ENCODE results near the gene NAALADL2. TPM values are rescaled to one million over a fixed set of nuclear protein-coding genes. Genes with fewer than 3 reads are reported as not detected.

Gene NAALADL2
- total RNA-seq, 1 experiment from 2014 or later: not detected

- no peaks in the 10 kb centered on the region for H3K9me2 ChIP-seq (replicated peaks; ENCODE audit: insufficient read depth, low read length)
- H3K4me1 ChIP-seq (ENCODE audit: low read length): no peaks in the 10 kb centered on the region
- H4K20me1 ChIP-seq (ENCODE audit: insufficient read depth, low read depth, low read length): no peaks in the 10 kb centered on the region
- H3K27me3 ChIP-seq (ENCODE audit: low read length): no peaks in the 10 kb centered on the region
- no peak overlapping the region for H3K4me3 ChIP-seq (ENCODE audit: low read length)
- H3K9ac ChIP-seq (ENCODE audit: low read length): no peak overlapping the region
- no peaks in the 10 kb centered on the region for H3K79me2 ChIP-seq (ENCODE audit: low read length)
- H3K9me3 ChIP-seq (ENCODE audit: low read length): peaks cover 22% of the 10 kb centered on the region
- no peak overlapping the region for H3K27ac ChIP-seq (ENCODE audit: low read length)
- H3K4me2 ChIP-seq (ENCODE audit: low read depth, low read length, poor library complexity, severe bottlenecking): no peak overlapping the region
- H2AFZ ChIP-seq (ENCODE audit: low read length): no peak overlapping the region
- DNase-seq: no peak
- no peaks in the 10 kb centered on the region for H3K36me3 ChIP-seq (ENCODE audit: insufficient read depth, low read length)
Observed at GRCh38 chr3:175214216-175214615, 355.1 kb downstream of the NAALADL2 start.

GRCh38 chr3:175215833-175216232 lies 356.7 kb downstream of the NAALADL2 start:
- Histone ChIP-seq H3K9me2 (replicated peaks; ENCODE audit: insufficient read depth, low read length) (no peaks in the 10 kb centered on the region), H2AFZ (ENCODE audit: low read length) (no peak overlapping the region), H4K20me1 (ENCODE audit: insufficient read depth, low read depth, low read length) (no peaks in the 10 kb centered on the region), H3K4me3 (ENCODE audit: low read length) (no peak overlapping the region), H3K36me3 (ENCODE audit: insufficient read depth, low read length) (no peaks in the 10 kb centered on the region), H3K9ac (ENCODE audit: low read length) (no peak overlapping the region), H3K4me2 (ENCODE audit: low read depth, low read length, poor library complexity, severe bottlenecking) (no peak overlapping the region), H3K4me1 (ENCODE audit: low read length) (no peaks in the 10 kb centered on the region), H3K9me3 (ENCODE audit: low read length) (peaks cover 23% of the 10 kb centered on the region), H3K79me2 (ENCODE audit: low read length) (no peaks in the 10 kb centered on the region), H3K27me3 (ENCODE audit: low read length) (no peaks in the 10 kb centered on the region), H3K27ac (ENCODE audit: low read length) (no peak overlapping the region)
- DNase-seq: no peak

GRCh38 chr3:175222356-175222755 lies 363.2 kb downstream of the NAALADL2 start:
- Histone ChIP-seq H3K79me2 (ENCODE audit: low read length) (no peaks in the 10 kb centered on the region), H3K4me2 (ENCODE audit: low read depth, low read length, poor library complexity, severe bottlenecking) (no peak overlapping the region), H4K20me1 (ENCODE audit: insufficient read depth, low read depth, low read length) (no peaks in the 10 kb centered on the region)

DNA sequence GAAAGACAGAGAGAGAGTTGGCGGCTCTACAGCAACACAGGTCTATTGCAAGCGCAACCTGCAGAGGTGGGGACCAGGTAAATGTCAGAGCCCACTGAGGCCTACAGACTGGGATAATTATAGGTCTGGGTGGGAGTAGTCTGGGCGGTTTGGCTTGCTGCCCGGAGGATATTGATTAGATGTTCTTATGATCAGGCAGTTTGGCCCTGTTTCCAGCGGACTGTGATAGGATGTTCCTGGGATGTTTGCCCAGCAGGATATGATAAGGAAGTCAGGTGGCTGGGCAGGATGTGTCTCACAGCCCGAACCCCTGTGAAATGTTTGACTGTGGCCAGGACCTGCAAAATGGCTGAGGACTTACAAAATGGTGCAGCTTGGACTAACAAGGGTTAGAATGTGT lies 364.9 kb downstream of the NAALADL2 start:
- no peaks in the 10 kb centered on the region for H3K9me2 ChIP-seq (replicated peaks; ENCODE audit: insufficient read depth, low read length)
- H2AFZ ChIP-seq (ENCODE audit: low read length): no peak overlapping the region
- H3K27ac ChIP-seq (ENCODE audit: low read length): no peak overlapping the region
- no peak for DNase-seq
- no peaks in the 10 kb centered on the region for H3K79me2 ChIP-seq (ENCODE audit: low read length)
- no peaks in the 10 kb centered on the region for H3K27me3 ChIP-seq (ENCODE audit: low read length)
- H3K9me3 ChIP-seq (ENCODE audit: low read length): peaks cover 21% of the 10 kb centered on the region; the same call in 1 of the 2 replicates
- no peaks in the 10 kb centered on the region for H3K36me3 ChIP-seq (ENCODE audit: insufficient read depth, low read length)
- no peak overlapping the region for H3K9ac ChIP-seq (ENCODE audit: low read length)
- H3K4me2 ChIP-seq (ENCODE audit: low read depth, low read length, poor library complexity, severe bottlenecking): no peak overlapping the region
- H3K4me1 ChIP-seq (ENCODE audit: low read length): no peaks in the 10 kb centered on the region
- no peak overlapping the region for H3K4me3 ChIP-seq (ENCODE audit: low read length)
- H4K20me1 ChIP-seq (ENCODE audit: insufficient read depth, low read depth, low read length): no peaks in the 10 kb centered on the region

More at GRCh38 chr3:175222356-175222755, 363.2 kb downstream of the NAALADL2 start:
- no peaks in the 10 kb centered on the region for H3K27me3 ChIP-seq (ENCODE audit: low read length)
- no peak overlapping the region for H3K4me3 ChIP-seq (ENCODE audit: low read length)
- no peak overlapping the region for H3K9ac ChIP-seq (ENCODE audit: low read length)
- H3K36me3 ChIP-seq (ENCODE audit: insufficient read depth, low read length): no peaks in the 10 kb centered on the region
- no peak overlapping the region for H3K27ac ChIP-seq (ENCODE audit: low read length)
- no peaks in the 10 kb centered on the region for H3K4me1 ChIP-seq (ENCODE audit: low read length)
- no peaks in the 10 kb centered on the region for H3K9me2 ChIP-seq (replicated peaks; ENCODE audit: insufficient read depth, low read length)
- DNase-seq: no peak
- no peak overlapping the region for H2AFZ ChIP-seq (ENCODE audit: low read length)
- H3K9me3 ChIP-seq (ENCODE audit: low read length): peaks cover 21% of the 10 kb centered on the region; the same call in 1 of the 2 replicates

- Histone ChIP-seq H3K4me2 (ENCODE audit: low read depth, low read length, poor library complexity, severe bottlenecking) (no peak overlapping the region), H3K4me1 (ENCODE audit: low read length) (no peaks in the 10 kb centered on the region), H3K9me2 (replicated peaks; ENCODE audit: insufficient read depth, low read length) (no peaks in the 10 kb centered on the region), H3K4me3 (ENCODE audit: low read length) (no peak overlapping the region), H2AFZ (ENCODE audit: low read length) (no peak overlapping the region), H4K20me1 (ENCODE audit: insufficient read depth, low read depth, low read length) (no peaks in the 10 kb centered on the region), H3K36me3 (ENCODE audit: insufficient read depth, low read length) (no peaks in the 10 kb centered on the region), H3K27me3 (ENCODE audit: low read length) (no peaks in the 10 kb centered on the region), H3K27ac (ENCODE audit: low read length) (no peak overlapping the region), H3K9ac (ENCODE audit: low read length) (no peak overlapping the region), H3K9me3 (ENCODE audit: low read length) (peaks cover 27% of the 10 kb centered on the region), H3K79me2 (ENCODE audit: low read length) (no peaks in the 10 kb centered on the region)
- DNase-seq: no peak
Observed at GRCh38 chr3:175226444-175226843, 367.3 kb downstream of the NAALADL2 start.

DNA sequence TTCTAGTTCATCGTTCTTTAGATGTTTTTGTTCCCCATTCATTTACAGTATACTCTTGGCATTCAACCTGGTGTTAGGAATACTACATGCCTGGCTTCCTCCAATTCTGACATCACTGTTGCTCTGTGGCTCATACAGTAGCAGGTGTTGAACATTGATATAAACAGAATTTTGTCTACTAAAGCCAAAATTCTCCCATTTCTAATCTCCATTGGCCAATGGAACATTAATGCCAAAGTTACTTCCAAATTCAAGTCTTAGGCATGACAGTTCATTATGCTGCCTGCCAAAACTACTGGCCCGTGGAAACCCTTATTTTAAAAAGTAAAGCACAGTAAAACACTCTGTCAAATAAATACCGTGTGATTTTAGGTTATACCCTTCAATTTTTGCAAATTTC lies 368.0 kb downstream of the NAALADL2 start:
- Histone ChIP-seq H3K36me3 (ENCODE audit: insufficient read depth, low read length) (no peaks in the 10 kb centered on the region), H4K20me1 (ENCODE audit: insufficient read depth, low read depth, low read length) (no peaks in the 10 kb centered on the region), H3K9ac (ENCODE audit: low read length) (no peak overlapping the region), H3K9me2 (replicated peaks; ENCODE audit: insufficient read depth, low read length) (no peaks in the 10 kb centered on the region), H3K9me3 (ENCODE audit: low read length) (peaks cover 27% of the 10 kb centered on the region), H3K4me3 (ENCODE audit: low read length) (no peak overlapping the region), H3K27me3 (ENCODE audit: low read length) (no peaks in the 10 kb centered on the region), H3K4me2 (ENCODE audit: low read depth, low read length, poor library complexity, severe bottlenecking) (no peak overlapping the region), H2AFZ (ENCODE audit: low read length) (no peak overlapping the region), H3K27ac (ENCODE audit: low read length) (no peak overlapping the region), H3K4me1 (ENCODE audit: low read length) (no peaks in the 10 kb centered on the region), H3K79me2 (ENCODE audit: low read length) (no peaks in the 10 kb centered on the region)
- no peak for DNase-seq

DNA sequence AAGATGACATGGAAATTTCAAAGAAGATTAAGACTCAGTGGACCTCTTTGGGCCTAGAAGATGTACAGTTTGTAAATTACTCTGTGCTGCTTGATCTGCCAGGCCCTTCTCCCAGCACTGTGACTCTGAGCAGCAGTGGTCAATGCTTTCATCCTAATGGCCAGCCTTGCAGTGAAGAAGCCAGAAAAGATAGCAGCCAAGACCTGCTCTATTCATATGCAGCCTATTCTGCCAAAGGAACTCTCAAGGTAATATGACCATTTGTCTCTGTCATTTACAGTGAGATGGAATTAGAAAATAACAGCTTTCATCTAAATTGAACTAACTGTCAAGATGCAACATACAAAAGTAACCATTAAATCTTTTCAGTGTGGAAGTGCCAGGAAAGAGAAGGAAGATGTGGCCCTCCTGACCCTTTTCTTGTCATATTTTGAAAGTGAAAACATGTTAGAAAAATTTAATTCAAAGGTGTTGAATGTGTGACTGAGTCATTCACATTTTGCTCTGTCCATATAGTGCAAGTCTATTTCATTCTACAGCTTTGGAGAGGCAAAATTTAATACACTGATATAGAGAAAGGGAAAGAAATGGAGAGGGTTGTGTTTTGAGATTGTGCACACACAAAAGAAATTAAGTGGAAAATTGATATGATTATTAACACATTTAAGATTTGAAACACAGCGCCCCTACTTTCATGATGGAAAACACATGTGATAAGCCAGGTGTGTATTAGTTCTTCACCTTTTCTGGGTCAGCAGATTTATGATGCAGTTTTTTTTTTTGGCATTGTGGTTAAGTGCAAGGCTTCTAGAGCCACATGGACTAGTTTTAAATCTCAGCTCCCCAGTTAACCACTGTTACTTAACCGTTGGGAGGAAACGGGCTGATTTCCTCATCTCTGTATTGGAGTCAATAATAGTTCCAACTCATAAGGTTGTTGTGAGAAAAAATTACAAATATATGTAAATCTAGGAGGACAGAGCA lies 375.1 kb downstream of the NAALADL2 start:
- no peak overlapping the region for H3K4me3 ChIP-seq (ENCODE audit: low read length)
- H2AFZ ChIP-seq (ENCODE audit: low read length): no peak overlapping the region
- DNase-seq: no peak
- no peaks in the 10 kb centered on the region for H3K36me3 ChIP-seq (ENCODE audit: insufficient read depth, low read length)
- no peak overlapping the region for H3K4me2 ChIP-seq (ENCODE audit: low read depth, low read length, poor library complexity, severe bottlenecking)
- no peaks in the 10 kb centered on the region for H3K27me3 ChIP-seq (ENCODE audit: low read length)
- no peaks in the 10 kb centered on the region for H3K9me2 ChIP-seq (replicated peaks; ENCODE audit: insufficient read depth, low read length)
- no peaks in the 10 kb centered on the region for H4K20me1 ChIP-seq (ENCODE audit: insufficient read depth, low read depth, low read length)
- H3K9ac ChIP-seq (ENCODE audit: low read length): no peak overlapping the region
- no peaks in the 10 kb centered on the region for H3K4me1 ChIP-seq (ENCODE audit: low read length)
- no peak overlapping the region for H3K27ac ChIP-seq (ENCODE audit: low read length)
- H3K9me3 ChIP-seq (ENCODE audit: low read length): peaks cover 12% of the 10 kb centered on the region
- no peaks in the 10 kb centered on the region for H3K79me2 ChIP-seq (ENCODE audit: low read length)

- Histone ChIP-seq H3K9ac (ENCODE audit: low read length) (no peak overlapping the region), H3K4me2 (ENCODE audit: low read depth, low read length, poor library complexity, severe bottlenecking) (no peak overlapping the region), H4K20me1 (ENCODE audit: insufficient read depth, low read depth, low read length) (no peaks in the 10 kb centered on the region), H3K36me3 (ENCODE audit: insufficient read depth, low read length) (no peaks in the 10 kb centered on the region), H3K4me1 (ENCODE audit: low read length) (no peaks in the 10 kb centered on the region), H3K4me3 (ENCODE audit: low read length) (no peak overlapping the region), H3K9me2 (replicated peaks; ENCODE audit: insufficient read depth, low read length) (no peaks in the 10 kb centered on the region), H2AFZ (ENCODE audit: low read length) (no peak overlapping the region), H3K27ac (ENCODE audit: low read length) (no peak overlapping the region), H3K79me2 (ENCODE audit: low read length) (no peaks in the 10 kb centered on the region), H3K9me3 (ENCODE audit: low read length) (peaks cover under 1% of the 10 kb centered on the region; the same call in 1 of the 2 replicates), H3K27me3 (ENCODE audit: low read length) (no peaks in the 10 kb centered on the region)
- DNase-seq: no peak
Observed at GRCh38 chr3:175238801-175239200, 379.7 kb downstream of the NAALADL2 start.
